ENCODE data around the gene PPIF.

The PPIF gene

DNA sequence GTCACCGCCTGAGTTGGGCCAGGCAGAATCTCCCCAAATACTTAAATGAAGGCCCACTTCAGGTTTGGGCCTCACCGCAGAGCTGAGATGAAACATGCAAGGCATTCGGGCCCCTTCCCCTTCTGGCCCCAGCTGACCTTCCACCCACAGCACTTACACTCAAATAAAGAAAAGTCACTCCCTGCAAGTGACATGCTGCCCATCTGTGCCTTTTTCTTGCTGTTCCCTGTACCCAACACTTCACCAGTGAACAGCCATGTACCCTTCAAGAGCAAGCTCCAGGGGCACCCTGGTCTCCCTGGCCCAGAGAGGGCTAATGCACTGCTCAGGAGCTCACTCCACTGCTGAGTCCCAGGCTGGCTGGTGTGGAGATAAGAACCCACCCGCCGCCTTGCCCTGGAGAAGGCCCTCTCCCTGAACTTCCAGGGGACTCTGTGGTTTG, 57.4 kb downstream of the PPIF start:
- TF ChIP-seq, protein P1, sequence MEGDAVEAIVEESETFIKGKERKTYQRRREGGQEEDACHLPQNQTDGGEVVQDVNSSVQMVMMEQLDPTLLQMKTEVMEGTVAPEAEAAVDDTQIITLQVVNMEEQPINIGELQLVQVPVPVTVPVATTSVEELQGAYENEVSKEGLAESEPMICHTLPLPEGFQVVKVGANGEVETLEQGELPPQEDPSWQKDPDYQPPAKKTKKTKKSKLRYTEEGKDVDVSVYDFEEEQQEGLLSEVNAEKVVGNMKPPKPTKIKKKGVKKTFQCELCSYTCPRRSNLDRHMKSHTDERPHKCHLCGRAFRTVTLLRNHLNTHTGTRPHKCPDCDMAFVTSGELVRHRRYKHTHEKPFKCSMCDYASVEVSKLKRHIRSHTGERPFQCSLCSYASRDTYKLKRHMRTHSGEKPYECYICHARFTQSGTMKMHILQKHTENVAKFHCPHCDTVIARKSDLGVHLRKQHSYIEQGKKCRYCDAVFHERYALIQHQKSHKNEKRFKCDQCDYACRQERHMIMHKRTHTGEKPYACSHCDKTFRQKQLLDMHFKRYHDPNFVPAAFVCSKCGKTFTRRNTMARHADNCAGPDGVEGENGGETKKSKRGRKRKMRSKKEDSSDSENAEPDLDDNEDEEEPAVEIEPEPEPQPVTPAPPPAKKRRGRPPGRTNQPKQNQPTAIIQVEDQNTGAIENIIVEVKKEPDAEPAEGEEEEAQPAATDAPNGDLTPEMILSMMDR (IDR thresholded peaks at IDR 0.05) = no peak
- peaks cover 8 to 100% (median 79%) of the 10 kb centered on the region in 4 donors for H3K4me1 ChIP-seq
- H3K4me3 ChIP-seq = no peak overlapping the region
- peaks cover 0 to 4% (median 0%) of the 10 kb centered on the region in 3 donors for H3K36me3 ChIP-seq
- intact Hi-C loops (cut with DNase I; ENCODE audit: low total_unique reads) = loop anchor here (5.0 kb wide), 1 partner anchor 43 kb away; the partner anchor contains the start of gene ZCCHC24
- DNase-seq = peak; percentile 19 to 61
- H3K27ac ChIP-seq = peak overlapping the region in 1 of 2 donors; percentile 2
- no peaks in the 10 kb centered on the region for H3K9me3 ChIP-seq
- no peaks in the 10 kb centered on the region for H3K27me3 ChIP-seq
